SIG-M5 treated with dmso at 0.1 percent for 504 hours (cell line): ENCODE results near the gene HOXA3.

ENCODE experiments used
- DNase-seq: peaks from one replicate; lab custom pipeline; 2025; ENCODE audit not compliant: unreplicated experiment; lab: John Stamatoyannopoulos, UW

HOXA3 gene

GRCh38 chr7:27064159-27064558, 88.2 kb downstream of the HOXA3 start:
- DNase-seq: no peak

GRCh38 chr7:27062946-27063345, 89.4 kb downstream of the HOXA3 start:
- no peak for DNase-seq
